GM21528 (cell line): ENCODE data around the gene TMEM220.

ENCODE experiments used
- ATAC-seq: cut with Tn5 transposase; IDR thresholded peaks from one replicate; pipeline ENCODE4 v1.9.1; 2021; ENCODE audit warnings: mild to moderate bottlenecking, moderate library complexity; ENCODE audit not compliant: unreplicated experiment, low FRiP score

The TMEM220 gene

GRCh38 chr17:10729334-10730193 is at the start of gene TMEM220:
TSS of gene TMEM220 (minus strand) at chr17:10730023. CDS start at chr17:10729851, 172 bp downstream.
- ATAC-seq, result no peak

- no peak for ATAC-seq
Observed at GRCh38 chr17:10779609-10780008, 49.8 kb upstream of the TMEM220 start.

- no peak for ATAC-seq
Observed at GRCh38 chr17:10777890-10778289, 48.1 kb upstream of the TMEM220 start.

GRCh38 chr17:10777131-10777807 is 47.4 kb upstream of the TMEM220 start:
- ATAC-seq, result no peak

- no peak for ATAC-seq
Observed at GRCh38 chr17:10776381-10776780, 46.6 kb upstream of the TMEM220 start.

- no peak for ATAC-seq
Observed at GRCh38 chr17:10775740-10776356, 46.0 kb upstream of the TMEM220 start.

GRCh38 chr17:10775058-10775457 is 45.2 kb upstream of the TMEM220 start:
- ATAC-seq, result no peak

- no peak for ATAC-seq
Observed at GRCh38 chr17:10773391-10773790, 43.6 kb upstream of the TMEM220 start.

- ATAC-seq, result no peak
Observed at GRCh38 chr17:10772425-10773380, 42.9 kb upstream of the TMEM220 start.

GRCh38 chr17:10771148-10771547 is 41.3 kb upstream of the TMEM220 start:
- no peak for ATAC-seq

- no peak for ATAC-seq
Observed at GRCh38 chr17:10769840-10770239, 40.0 kb upstream of the TMEM220 start.

- ATAC-seq, result no peak
Observed at GRCh38 chr17:10768750-10769251, 39.0 kb upstream of the TMEM220 start.

GRCh38 chr17:10767232-10767631 is 37.4 kb upstream of the TMEM220 start:
- no peak for ATAC-seq

- ATAC-seq, result no peak
Observed at GRCh38 chr17:10762037-10762436, 32.2 kb upstream of the TMEM220 start.

- no peak for ATAC-seq
Observed at GRCh38 chr17:10761281-10761680, 31.5 kb upstream of the TMEM220 start.

GRCh38 chr17:10758062-10758461 is 28.2 kb upstream of the TMEM220 start:
- ATAC-seq, result no peak

- ATAC-seq, result no peak
Observed at GRCh38 chr17:10757647-10758046, 27.8 kb upstream of the TMEM220 start.

- ATAC-seq, result no peak
Observed at GRCh38 chr17:10757067-10757466, 27.2 kb upstream of the TMEM220 start.

- no peak for ATAC-seq
Observed at GRCh38 chr17:10756619-10757018, 26.8 kb upstream of the TMEM220 start.

GRCh38 chr17:10756185-10756584 is 26.4 kb upstream of the TMEM220 start:
- ATAC-seq, result no peak
